GM20431 (cell line): ENCODE results near the gene SLC12A4.
"Not testable (repeated sequence)": the region's sequence is repeated elsewhere in the genome, so short reads cannot be mapped to it uniquely, and the experiment has no call there.

Source experiments
- in situ Hi-C: fragments of 300-500 bp; cut with MseI, MboI; formaldehyde crosslinking; loops from one replicate; pipeline ENCODE4 v1.15.0; 2020; ENCODE audit warnings: low sequenced_read_pairs; ENCODE audit not compliant: unreplicated experiment

SLC12A4 gene

DNA sequence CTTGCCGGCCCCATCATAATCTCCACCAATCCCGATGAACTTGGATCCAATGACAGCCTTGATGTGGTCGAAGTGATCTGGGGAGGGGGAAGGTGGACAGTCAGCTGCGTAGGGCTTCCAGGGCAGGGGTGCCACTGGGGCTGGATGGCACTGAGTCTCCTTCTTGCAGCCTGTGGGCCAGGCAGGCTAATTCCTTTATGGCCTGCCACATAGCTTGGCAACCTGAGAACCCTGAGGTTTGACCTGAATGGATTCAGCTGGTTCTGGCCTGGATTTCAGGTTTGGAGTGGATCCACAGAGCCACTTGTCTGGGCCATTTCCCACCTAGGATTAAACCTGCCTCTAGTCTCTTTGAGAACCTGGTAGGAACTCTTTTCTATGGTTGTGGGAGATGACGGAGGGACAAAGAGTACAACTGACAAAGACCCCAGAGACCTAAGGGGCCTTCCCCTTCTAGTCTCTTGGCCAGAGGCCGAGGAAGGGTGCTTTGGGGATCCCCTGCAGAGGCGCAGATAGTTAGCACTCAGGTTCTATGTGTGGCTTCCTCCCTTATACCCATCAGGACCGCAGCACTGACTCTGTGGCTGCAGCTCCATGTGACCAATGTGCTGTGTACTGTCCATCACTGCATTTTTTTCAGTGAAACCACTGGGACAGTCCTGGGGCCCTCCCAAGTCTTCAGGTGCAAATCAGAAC, 21.0 kb upstream of the SLC12A4 start:
- in situ Hi-C loops = no loop called here

GRCh38 chr16:67988675-67989074, 20.2 kb upstream of the SLC12A4 start:
- in situ Hi-C loops = no loop called here

DNA sequence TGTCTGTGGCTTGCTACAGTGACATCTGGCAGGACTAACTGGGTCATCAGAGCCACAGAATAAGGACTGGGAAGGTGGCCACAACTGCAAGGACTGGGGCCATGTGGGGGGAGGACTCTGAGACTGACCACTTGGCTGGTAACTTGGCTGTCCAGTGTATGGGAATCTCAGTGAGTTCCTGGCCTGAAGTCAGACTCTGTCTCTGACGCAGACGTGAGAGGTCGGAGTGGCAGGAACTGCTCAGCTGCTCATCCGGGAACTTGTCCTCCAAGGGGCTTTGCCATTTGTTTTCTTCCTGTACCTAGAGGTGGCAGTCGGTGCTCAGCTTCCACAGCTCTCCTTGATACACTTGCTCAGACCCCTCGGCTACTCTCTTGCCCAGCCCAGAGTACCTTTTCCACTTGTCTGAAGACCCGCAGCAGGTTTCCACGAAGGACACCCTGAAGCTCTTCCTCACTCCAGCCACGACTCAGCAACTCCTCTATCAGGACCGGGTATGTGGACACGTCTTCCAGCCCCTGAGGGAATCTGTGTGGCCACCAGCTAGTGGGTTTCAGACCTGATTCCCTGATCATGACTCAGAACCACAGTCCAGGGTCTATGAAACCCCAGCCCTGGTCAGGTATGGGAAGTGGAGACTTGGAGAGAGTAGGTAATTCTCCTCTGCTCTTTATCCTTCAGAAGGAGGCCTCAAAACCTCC, 19.2 kb upstream of the SLC12A4 start:
- in situ Hi-C loops = no loop called here

GRCh38 chr16:67986949-67987348, 18.5 kb upstream of the SLC12A4 start:
- in situ Hi-C loops = no loop called here

GRCh38 chr16:67982011-67982696, 13.7 kb upstream of the SLC12A4 start:
- in situ Hi-C loops = no loop called here

DNA sequence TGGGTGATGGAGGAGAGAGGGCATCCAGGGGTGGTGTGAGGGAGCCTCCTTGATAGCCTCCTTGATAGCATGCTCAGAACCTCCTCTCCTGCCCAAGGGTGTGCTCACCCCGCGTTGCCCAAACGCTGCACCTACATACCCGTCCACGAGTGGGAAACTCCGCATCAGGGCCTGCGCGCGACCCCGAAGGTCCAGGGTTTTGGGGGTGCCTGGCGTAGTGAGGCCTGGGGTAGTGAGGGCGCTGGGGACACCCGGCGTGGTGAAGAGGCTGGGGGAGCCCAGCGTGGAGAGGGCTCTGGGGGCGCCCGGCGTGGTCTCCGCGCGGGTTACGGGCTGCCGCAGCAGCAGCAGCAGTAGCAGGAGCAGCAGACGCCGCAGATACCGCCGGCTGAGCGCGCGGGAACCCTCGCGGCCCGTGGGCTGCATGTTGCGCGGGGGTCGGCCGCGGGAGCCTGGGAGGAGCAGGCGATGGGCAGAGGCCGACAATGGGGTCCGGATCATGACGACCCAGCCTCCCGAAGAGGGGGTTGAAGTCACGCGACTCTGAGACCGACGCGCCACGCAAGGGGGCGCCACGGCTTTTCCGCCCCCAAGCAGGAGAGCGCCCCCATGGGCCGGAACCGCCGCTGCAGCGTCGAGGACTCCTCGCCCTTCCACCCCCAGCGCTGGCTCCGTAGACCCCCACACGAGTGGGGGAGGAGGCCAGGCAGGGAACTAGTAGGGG, 11.7 kb upstream of the SLC12A4 start, which contains the start of gene DPEP3:
TSS of gene DPEP3 (minus strand) at position 545 of the 724 bp plus-strand sequence. CDS start at position 426, 119 bp downstream.
- in situ Hi-C loops = no loop called here

GRCh38 chr16:67977469-67978227, 9.2 kb upstream of the SLC12A4 start:
- in situ Hi-C loops = no loop called here

- in situ Hi-C loops = no loop called here
Measured at GRCh38 chr16:67977005-67977404, 8.6 kb upstream of the SLC12A4 start.

GRCh38 chr16:67976205-67976604, 7.8 kb upstream of the SLC12A4 start:
- in situ Hi-C loops = no loop called here

DNA sequence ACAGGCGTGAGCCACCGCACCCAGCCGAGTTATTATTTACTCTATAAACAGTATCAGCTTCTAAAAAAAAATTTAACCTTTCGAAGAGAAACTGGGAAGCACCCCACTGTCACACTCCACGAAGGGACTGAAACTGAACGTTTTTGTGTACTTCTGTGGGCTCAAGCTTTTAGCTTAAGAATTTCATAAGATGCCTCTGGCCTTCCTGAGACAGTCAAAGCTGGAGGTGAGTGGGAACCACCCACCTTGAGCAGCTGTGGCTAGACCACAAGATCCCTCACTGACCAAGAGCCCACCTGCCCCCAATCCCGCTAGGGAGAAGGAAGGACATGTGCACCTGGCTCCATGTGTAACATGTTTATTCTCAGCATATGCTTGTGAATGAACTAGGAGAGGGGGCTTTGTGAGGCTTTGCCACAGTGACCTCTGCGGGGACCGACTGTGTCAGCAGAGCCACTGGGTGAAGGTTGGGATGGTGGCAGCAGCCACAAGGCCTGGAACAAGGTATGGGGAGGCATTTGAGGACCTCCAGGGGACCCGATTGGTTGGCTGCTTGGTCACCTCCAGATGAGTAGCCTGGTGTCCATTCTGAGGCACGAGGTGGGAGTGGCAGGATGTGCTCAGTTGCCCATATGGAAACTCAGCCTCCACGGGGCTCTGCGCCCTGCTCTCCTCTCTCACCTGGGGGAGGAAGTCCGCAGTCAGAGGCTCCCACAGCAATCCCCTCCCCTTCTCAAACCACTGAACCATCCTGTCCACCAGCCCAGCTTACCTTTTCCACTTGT, 7.1 kb upstream of the SLC12A4 start:
- in situ Hi-C loops = no loop called here

DNA sequence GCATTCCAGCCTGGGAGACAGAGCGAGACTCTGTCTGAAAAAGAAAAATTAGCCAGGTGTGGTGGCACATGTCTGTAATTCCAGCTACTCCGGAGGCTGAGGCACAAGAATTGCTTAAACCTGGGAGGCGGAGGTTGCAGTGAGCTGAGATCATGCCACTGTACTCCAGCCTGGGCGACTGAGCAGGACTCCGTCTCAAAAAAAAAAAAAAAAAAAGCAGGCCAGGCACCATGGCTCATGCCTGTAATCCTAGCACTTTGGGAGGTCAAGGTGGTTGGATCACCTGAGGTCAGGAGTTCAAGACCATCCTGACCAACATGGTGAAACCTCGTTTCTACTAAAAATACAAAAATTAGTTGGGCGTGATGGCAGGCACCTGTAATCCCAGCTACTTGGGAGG, 3.8 kb upstream of the SLC12A4 start:
- in situ Hi-C loops = not testable (repeated sequence)

DNA sequence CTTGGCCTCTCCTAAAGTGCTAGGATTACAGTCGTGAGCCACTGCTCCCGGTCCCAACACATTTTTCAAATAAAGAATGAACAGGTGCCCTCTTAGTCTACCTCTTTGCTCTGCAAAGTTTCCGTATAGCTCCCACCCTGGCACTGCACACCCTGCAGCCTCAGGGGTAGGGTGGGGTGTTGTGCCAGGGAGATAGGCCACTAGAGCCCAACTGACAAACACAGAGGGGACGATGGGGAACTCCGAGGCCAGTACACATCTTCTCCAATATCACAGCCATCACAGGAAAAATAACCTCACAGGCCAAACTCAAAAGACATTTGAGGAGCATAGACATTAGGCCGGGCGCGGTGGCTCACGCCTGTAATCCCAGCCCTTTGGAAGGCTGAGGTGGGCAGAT, 2.7 kb upstream of the SLC12A4 start:
- in situ Hi-C loops = no loop called here

GRCh38 chr16:67969254-67970039, 1.0 kb upstream of the SLC12A4 start:
- in situ Hi-C loops = no loop called here

- in situ Hi-C loops = no loop called here
Measured at GRCh38 chr16:67967958-67968399, 458 bp downstream of the SLC12A4 start.

- in situ Hi-C loops = no loop called here
Measured at GRCh38 chr16:67967183-67967957, 1.1 kb downstream of the SLC12A4 start.

DNA sequence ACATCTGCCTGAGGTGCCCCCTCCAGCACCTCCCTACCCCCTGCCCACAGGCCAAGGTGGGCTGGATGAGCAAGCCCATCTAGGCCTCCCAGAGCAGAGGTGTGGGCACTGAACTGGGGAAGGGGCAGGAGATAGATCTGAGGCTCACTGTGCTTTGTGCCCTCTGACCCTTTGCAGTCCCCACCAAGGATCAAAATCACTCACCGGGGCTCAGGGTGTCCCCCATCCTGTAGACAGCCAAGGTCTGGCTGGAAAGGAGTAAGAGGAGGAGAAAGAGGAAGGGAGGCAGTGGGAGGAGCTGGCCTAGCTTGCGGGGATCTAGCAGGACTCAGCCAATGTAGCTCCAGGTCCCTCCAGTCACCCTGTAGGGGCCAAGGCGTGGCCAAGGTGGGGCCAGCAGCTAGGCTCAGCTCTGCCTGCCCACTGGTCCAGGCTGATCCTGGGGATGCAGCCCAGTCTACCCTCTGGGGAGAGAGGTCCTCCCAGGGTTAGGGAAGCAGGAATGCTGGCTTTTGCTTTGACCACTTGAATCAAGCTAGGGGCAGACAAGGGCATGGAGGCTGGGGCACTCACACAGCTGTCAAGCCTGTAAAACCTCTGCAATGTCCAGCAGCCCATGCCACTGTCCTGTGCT, 1.8 kb downstream of the SLC12A4 start:
- in situ Hi-C loops = no loop called here
